Airway epithelial cell (primary cell): ENCODE data around the gene RMC1. TPM values are rescaled to one million over a fixed set of nuclear protein-coding genes. Genes with fewer than 3 reads are reported as not detected.

Source experiments
- total RNA-seq: library from RNA; depleted of rRNA; stranded (reverse); fragments of >200 nt; gene quantifications from 2 replicates; pipeline ENCODE4 v1.2.3, GENCODE V29; 2015

Gene RMC1
- total RNA-seq, result 19.2 and 26.7 TPM in 2 replicates

DNA sequence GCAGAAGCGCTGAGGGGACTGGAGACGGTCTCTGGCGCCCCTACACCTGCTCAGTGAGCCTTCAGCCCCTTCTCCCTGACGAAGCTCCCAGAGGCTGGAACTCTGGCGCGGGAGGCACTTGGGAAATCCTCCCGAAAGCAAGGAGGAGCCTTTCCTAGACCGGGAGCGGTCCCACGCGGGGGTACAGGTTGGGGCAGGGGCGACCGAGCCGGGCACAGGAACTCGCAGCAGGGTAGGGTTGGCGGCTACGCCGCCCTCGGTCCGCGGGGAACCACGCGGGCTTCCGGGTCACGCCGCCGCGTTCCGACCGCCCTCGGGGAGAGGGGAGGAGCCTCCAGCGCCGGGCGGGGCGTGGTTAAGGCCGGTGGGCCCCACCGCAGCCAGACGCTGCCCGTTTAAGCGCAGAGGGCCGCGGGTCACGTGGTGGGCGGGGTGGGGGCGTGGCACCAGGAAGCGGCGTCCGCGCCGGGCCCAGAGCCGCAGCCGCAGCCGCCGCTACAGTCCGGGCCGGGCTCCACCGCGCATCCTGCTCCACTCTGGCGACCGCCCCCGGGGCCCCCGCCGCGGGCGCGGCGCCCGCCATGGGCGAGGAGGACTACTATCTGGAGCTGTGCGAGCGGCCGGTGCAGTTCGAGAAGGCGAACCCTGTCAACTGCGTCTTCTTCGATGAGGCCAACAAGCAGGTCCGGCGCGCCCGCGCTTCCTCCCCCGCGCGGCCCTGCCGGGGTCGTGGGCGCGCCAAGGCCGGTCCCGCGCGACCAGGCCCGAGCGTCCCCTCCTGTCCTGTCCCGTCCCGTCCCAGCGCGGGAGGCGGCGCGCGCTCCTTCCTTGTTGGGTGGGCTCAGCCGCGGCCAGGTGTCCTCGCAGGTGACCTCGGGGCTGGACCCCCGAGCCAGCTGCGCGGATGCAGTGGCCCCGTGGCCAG, at the start of gene RMC1:
TSS of gene RMC1 (plus strand) at position 474 of the 925 bp plus-strand sequence. CDS start at position 582, 108 bp downstream.

Other genes starting within 250 kb of the RMC1 start
- 36.6 and 47.0 TPM in 2 replicates for gene RIOK3, start 50.2 kb upstream of the RMC1 start, total RNA-seq
- gene NPC1, start 83.0 kb downstream of the RMC1 start, total RNA-seq, result 24.3 and 39.4 TPM in 2 replicates
- 4.0 and 13.9 TPM in 2 replicates for gene ANKRD29, start 159.4 kb downstream of the RMC1 start, total RNA-seq
- 362 and 462 TPM in 2 replicates for gene LAMA3, start 185.9 kb downstream of the RMC1 start, total RNA-seq